ENCODE data around the gene ZSWIM3.
A peak's percentile ranks its signal among the peaks of the same experiment; 100 is the strongest.

ZSWIM3 gene

GRCh38 chr20:45905505-45906079 lies 48.2 kb downstream of the ZSWIM3 start:
- H3K4me3 ChIP-seq (ENCODE audit: low read depth, low read length) = no peak overlapping the region
- no peak for DNase-seq (ENCODE audit: low read depth)
- TF ChIP-seq CTCF (IDR thresholded peaks at IDR 0.05; ENCODE audit: insufficient read depth, low read depth, low read length, missing control alignments) = no peak

- no peak for TF ChIP-seq CTCF (IDR thresholded peaks at IDR 0.05; ENCODE audit: insufficient read depth, low read depth, low read length, missing control alignments)
- DNase-seq (ENCODE audit: low read depth) = no peak
- H3K4me3 ChIP-seq (ENCODE audit: low read depth, low read length) = no peak overlapping the region
These were observed 50.0 kb downstream of the ZSWIM3 start for GRCh38 chr20:45907219-45907948.

GRCh38 chr20:45908084-45908483 lies 50.7 kb downstream of the ZSWIM3 start:
- no peak for DNase-seq (ENCODE audit: low read depth)
- TF ChIP-seq CTCF (IDR thresholded peaks at IDR 0.05; ENCODE audit: insufficient read depth, low read depth, low read length, missing control alignments) = no peak
- H3K4me3 ChIP-seq (ENCODE audit: low read depth, low read length) = no peak overlapping the region

- no peak for DNase-seq (ENCODE audit: low read depth)
These were observed 52.0 kb downstream of the ZSWIM3 start for GRCh38 chr20:45909336-45909808.

GRCh38 chr20:45909817-45910669 lies 52.6 kb downstream of the ZSWIM3 start:
- no peak for TF ChIP-seq CTCF (IDR thresholded peaks at IDR 0.05; ENCODE audit: insufficient read depth, low read depth, low read length, missing control alignments)

More at GRCh38 chr20:45909336-45909808, 52.0 kb downstream of the ZSWIM3 start:
- TF ChIP-seq CTCF (IDR thresholded peaks at IDR 0.05; ENCODE audit: insufficient read depth, low read depth, low read length, missing control alignments) = no peak
- no peak overlapping the region for H3K4me3 ChIP-seq (ENCODE audit: low read depth, low read length)

GRCh38 chr20:45910670-45911485 lies 53.5 kb downstream of the ZSWIM3 start:
- peak overlapping the region; percentile 45 for H3K4me3 ChIP-seq (ENCODE audit: low read depth, low read length)
- peak; percentile 99 for DNase-seq (ENCODE audit: low read depth)
- no peak for TF ChIP-seq CTCF (IDR thresholded peaks at IDR 0.05; ENCODE audit: insufficient read depth, low read depth, low read length, missing control alignments)

More at GRCh38 chr20:45909817-45910669, 52.6 kb downstream of the ZSWIM3 start:
- no peak for DNase-seq (ENCODE audit: low read depth)
- peak overlapping the region; percentile 34; the same call in 1 of the 2 replicates for H3K4me3 ChIP-seq (ENCODE audit: low read depth, low read length)

Measured in GM12865 (cell line).